ENCODE data around the gene ODAD3.
A peak's percentile ranks its signal among the peaks of the same experiment; 100 is the strongest.

The ODAD3 gene

GRCh38 chr19:11373885-11374432, 61.0 kb downstream of the ODAD3 start:
- DNase-seq: no peak

GRCh38 chr19:11373166-11373884, 61.6 kb downstream of the ODAD3 start:
- peak; percentile 24 for DNase-seq

- no peak for DNase-seq
Observed at GRCh38 chr19:11370744-11371143, 64.2 kb downstream of the ODAD3 start.
